ENCODE results near the gene OSBPL7. TPM values are rescaled to one million over a fixed set of nuclear protein-coding genes. Genes with fewer than 3 reads are reported as not detected.

Gene OSBPL7
- total RNA-seq, 1 donor from 2014 or later, result 8.4 TPM

DNA sequence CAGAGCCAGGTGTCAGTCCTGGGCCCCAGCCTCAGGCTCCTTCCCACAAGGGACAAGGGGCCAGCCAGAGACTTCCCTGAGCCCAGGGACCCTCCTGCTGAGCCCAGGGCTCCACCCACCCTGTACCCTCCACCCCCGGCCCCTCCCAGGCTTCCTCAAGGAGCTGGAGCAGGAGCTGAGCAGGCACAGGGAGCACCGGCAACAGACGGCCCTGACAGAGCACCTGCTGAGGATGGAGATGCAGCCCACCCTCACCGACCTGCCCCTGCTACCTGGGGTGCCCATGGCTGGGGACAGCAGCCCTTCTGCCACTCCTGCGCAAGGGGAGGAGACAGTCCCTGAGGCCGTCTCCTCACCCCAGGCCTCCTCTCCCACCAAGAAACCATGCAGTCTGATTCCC, 15.0 kb upstream of the OSBPL7 start:
- no peak overlapping the region for H3K4me3 ChIP-seq (ENCODE audit: low read depth, low read length)
- no peak for DNase-seq (ENCODE audit: low read depth)
- TF ChIP-seq, protein P1, sequence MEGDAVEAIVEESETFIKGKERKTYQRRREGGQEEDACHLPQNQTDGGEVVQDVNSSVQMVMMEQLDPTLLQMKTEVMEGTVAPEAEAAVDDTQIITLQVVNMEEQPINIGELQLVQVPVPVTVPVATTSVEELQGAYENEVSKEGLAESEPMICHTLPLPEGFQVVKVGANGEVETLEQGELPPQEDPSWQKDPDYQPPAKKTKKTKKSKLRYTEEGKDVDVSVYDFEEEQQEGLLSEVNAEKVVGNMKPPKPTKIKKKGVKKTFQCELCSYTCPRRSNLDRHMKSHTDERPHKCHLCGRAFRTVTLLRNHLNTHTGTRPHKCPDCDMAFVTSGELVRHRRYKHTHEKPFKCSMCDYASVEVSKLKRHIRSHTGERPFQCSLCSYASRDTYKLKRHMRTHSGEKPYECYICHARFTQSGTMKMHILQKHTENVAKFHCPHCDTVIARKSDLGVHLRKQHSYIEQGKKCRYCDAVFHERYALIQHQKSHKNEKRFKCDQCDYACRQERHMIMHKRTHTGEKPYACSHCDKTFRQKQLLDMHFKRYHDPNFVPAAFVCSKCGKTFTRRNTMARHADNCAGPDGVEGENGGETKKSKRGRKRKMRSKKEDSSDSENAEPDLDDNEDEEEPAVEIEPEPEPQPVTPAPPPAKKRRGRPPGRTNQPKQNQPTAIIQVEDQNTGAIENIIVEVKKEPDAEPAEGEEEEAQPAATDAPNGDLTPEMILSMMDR (conservative IDR thresholded peaks at IDR 0.05; ENCODE audit: low read depth, low read length), result no peak

DNA sequence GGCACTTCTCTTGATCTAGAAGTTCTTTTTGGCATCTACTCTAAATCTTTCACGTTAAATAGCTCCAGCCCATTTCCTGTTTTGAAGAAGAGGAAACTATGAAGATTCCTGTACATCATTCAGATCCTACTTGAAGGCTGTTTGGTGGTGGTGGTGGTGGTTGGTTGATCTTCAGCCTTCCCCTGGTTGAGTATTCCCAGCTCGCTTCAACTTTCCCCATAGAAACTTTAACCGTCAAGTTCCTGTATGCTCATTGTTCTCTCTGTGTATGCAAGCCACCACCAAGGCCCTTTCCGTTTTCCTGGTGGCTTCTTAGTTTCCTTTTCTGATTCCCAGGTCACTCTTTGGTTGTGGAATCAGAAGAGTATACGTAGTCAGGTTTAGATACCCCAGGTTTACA, 13.2 kb upstream of the OSBPL7 start:
- TF ChIP-seq, protein P1 (conservative IDR thresholded peaks at IDR 0.05; ENCODE audit: low read depth, low read length), result no peak
- DNase-seq (ENCODE audit: low read depth), result no peak
- H3K4me3 ChIP-seq (ENCODE audit: low read depth, low read length), result no peak overlapping the region

DNA sequence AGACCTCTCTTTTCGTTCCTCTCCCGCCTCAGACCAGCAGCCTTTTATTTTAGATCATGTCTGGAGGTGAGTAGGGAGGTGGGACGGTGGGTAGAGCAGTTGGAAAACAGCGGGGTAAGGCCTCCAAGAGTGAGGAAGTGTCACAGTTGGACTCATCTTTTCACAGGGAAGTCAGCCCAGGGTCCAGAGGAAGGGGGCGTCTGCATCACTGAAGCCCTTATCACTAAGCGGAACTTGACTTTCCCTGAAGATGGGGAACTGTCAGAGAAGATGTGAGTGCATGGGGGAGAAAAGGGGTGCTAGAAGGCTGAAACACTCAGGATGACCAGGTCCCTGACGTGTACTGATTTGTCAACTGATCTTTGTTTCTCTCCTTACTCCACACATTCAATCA, 10.3 kb upstream of the OSBPL7 start:
- no peak for DNase-seq (ENCODE audit: low read depth)
- peak overlapping the region; percentile 82 for H3K4me3 ChIP-seq (ENCODE audit: low read depth, low read length)
- TF ChIP-seq, protein P1 (conservative IDR thresholded peaks at IDR 0.05; ENCODE audit: low read depth, low read length), result no peak

DNA sequence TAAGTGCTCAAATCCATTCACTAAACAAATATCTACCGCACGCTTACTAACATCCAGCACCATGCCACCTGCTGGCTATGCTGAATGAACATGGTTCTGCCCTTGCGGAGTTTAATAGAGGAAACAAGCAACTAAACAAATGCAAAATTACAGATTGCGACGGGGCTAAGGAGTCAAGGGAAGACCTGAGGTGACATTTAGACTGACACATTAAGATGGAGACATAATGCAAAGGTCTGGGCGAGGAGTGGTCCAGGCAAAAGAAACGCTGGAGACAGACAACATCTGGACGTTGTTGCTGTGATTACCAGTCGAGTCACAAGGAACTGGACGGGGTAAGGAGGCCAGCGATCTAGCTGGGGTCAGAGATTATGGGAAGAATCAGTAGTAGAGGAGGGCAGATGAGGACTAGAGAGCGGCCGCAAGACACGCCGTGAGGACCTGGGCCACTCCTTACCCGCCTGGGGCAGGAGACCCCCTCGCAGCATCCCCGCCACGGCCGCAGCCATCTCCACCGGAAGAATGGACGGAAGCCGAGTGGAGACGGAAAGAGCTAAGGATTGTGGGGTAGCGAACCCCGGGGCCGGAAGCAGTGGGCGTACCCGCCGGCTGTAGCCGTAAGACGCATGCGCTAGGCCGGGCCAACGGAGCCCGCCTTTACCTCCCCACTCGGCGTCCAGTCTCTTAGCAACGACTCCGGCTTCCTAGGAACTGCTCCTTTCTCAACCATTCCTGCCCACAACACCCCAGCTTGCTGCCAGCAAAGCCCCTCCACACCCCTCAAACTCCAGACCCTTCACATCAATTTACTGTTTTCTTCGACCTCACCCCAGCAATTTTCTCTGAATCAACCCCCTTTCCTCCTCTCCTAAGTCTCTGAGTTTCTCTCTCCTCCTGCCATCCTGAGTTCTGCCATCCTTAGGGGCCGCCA, 9.7 kb upstream of the OSBPL7 start, which contains the start of the genes LRRC46 and MRPL10:
Gene LRRC46, plus strand, starts transcription at position 668 of the 931 bp plus-strand sequence. CDS start 320 bp downstream, outside the sequence.
Gene MRPL10, minus strand, starts transcription at position 539 of the 931 bp plus-strand sequence. Its CDS starts 30 bp downstream, at position 509.
- TF ChIP-seq, protein P1 (conservative IDR thresholded peaks at IDR 0.05; ENCODE audit: low read depth, low read length), result peak; percentile 60
- DNase-seq (ENCODE audit: low read depth), result peak; percentile 43
- peak within 1 kb of the TSS; percentile 82 for H3K4me3 ChIP-seq (ENCODE audit: low read depth, low read length)

DNA sequence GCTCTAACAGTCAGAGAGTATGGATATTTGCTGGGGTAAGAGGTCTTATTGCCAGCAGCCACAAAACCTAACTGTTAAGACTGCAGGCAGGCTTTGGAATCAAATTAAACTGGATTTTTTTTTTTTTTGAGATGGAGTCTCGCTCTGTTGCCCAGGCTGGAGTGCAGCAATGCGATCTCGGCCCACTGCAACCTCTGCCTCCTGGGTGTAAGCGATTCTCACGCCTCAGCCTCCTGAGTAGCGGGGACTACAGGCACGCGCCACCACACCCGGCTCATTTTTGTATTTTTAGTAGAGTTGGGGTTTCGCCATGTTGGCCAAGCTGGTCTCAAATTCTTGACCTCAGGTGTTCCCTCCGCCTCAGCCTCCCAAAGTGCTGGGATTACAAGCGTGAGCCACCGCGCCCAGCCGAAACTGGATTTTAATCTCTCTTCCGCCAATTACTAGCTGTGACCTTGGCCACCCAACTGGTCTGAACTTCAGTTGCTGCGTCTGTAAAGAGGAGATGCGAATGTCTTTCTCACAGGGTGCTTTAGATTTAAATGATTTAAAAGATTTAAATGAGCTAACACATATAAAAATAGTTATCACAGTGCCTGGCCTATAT, 8.9 kb upstream of the OSBPL7 start:
- no peak for DNase-seq (ENCODE audit: low read depth)
- peak overlapping the region; percentile 82 for H3K4me3 ChIP-seq (ENCODE audit: low read depth, low read length)
- TF ChIP-seq, protein P1 (conservative IDR thresholded peaks at IDR 0.05; ENCODE audit: low read depth, low read length), result no peak

DNA sequence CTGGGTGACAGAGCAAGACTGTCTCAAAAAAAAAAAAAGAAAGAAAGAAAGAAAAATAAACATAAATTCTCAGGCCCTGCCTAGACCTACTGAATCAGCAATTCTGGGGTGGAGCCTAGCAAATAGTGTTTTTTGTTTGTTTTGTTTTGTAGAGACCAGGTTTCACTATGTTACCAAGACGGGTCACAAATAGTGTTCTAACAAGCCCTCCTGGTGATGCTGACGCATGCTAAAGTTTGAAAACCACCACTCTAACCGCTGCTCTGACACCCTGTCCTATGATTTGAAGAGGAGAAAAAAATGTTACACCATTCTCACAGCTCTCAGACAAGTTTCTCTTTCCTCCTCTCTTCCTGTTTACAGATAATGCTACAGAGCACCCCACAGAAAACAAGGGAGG, 8.3 kb upstream of the OSBPL7 start:
- TF ChIP-seq, protein P1 (conservative IDR thresholded peaks at IDR 0.05; ENCODE audit: low read depth, low read length), result no peak
- no peak for DNase-seq (ENCODE audit: low read depth)
- H3K4me3 ChIP-seq (ENCODE audit: low read depth, low read length), result no peak overlapping the region

Data from epithelial cell of proximal tubule (primary cell).